ENCODE results near the gene DAPK3.
"Not testable (repeated sequence)": the region's sequence is repeated elsewhere in the genome, so short reads cannot be mapped to it uniquely, and the experiment has no call there.

DAPK3 gene

DNA sequence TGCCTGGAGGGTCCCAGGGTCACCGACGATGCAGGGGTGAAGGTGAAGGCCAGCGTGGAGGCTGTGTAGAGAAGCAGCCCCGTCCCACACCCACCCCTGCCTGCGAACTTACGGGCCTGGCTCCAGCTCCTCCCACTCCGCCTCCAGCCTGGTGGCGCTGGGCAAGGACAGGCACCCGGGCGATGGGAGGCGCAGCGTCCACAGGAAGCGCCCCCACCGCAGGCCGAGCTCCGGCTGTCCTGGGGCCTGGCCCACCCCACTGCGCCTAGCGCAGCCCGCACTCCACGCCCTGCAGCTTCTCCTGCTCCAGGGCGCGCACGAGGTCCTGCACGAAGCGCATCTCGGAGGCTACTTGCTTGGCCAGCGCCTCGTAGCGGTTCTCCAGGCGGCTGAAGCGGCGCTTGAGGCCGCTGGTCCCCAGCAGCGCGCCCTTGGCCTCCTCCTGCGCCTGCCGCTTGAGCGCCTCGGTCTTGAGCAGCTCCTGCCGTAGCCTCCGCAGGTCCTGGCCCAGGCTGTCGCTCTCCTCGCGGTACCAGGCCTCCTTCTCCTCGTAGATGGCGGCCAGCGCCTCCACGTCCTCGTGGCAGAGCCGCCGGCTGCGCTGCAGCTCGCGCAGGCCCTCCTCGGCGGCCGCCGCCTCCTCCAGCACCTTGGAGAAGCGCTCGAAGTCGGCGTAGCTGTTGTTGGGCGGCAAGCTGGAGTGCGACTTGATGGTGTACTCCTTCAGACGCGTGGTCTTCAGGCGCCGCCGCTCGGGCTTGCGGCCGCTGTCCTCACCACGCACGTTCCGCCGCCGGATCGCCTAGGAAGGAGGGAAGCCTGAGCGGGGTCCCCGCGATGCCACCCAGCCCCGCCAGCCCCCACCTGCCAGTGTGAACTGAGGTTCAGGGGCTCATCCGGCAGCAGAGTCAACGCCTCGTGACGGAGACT is 11.8 kb downstream of the DAPK3 start:
- Histone ChIP-seq H3K9me3 (ENCODE audit: severe bottlenecking) (no peaks in the 10 kb centered on the region), H3K27ac (no peak overlapping the region), H3K4me3 (ENCODE audit: low read depth, low read length) (no peak overlapping the region), H3K27me3 (ENCODE audit: insufficient read depth, low read depth, severe bottlenecking) (no peaks in the 10 kb centered on the region), H3K36me3 (peaks cover 90% of the 10 kb centered on the region)
- TF ChIP-seq, protein P1, sequence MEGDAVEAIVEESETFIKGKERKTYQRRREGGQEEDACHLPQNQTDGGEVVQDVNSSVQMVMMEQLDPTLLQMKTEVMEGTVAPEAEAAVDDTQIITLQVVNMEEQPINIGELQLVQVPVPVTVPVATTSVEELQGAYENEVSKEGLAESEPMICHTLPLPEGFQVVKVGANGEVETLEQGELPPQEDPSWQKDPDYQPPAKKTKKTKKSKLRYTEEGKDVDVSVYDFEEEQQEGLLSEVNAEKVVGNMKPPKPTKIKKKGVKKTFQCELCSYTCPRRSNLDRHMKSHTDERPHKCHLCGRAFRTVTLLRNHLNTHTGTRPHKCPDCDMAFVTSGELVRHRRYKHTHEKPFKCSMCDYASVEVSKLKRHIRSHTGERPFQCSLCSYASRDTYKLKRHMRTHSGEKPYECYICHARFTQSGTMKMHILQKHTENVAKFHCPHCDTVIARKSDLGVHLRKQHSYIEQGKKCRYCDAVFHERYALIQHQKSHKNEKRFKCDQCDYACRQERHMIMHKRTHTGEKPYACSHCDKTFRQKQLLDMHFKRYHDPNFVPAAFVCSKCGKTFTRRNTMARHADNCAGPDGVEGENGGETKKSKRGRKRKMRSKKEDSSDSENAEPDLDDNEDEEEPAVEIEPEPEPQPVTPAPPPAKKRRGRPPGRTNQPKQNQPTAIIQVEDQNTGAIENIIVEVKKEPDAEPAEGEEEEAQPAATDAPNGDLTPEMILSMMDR (IDR thresholded peaks at IDR 0.05; ENCODE audit: low read depth, low read length) = no peak
- DNase-seq = no peak

GRCh38 chr19:3955688-3956087 is 15.2 kb downstream of the DAPK3 start:
- Histone ChIP-seq H3K27ac (no peak overlapping the region), H3K9me3 (ENCODE audit: severe bottlenecking) (no peaks in the 10 kb centered on the region), H3K4me3 (ENCODE audit: low read depth, low read length) (no peak overlapping the region), H3K36me3 (peaks cover 64% of the 10 kb centered on the region), H3K27me3 (ENCODE audit: insufficient read depth, low read depth, severe bottlenecking) (no peaks in the 10 kb centered on the region)
- DNase-seq = no peak
- TF ChIP-seq, protein P1 (IDR thresholded peaks at IDR 0.05; ENCODE audit: low read depth, low read length) = no peak

GRCh38 chr19:3955276-3955675 is 15.6 kb downstream of the DAPK3 start:
- H3K27ac ChIP-seq; H3K27me3 ChIP-seq (ENCODE audit: insufficient read depth, low read depth, severe bottlenecking); H3K9me3 ChIP-seq (ENCODE audit: severe bottlenecking); H3K4me3 ChIP-seq (ENCODE audit: low read depth, low read length); DNase-seq: not testable (repeated sequence)
- peaks cover 60% of the 10 kb centered on the region for H3K36me3 ChIP-seq

- no peak overlapping the region for H3K27ac ChIP-seq
Observed at GRCh38 chr19:3954107-3954506, 16.8 kb downstream of the DAPK3 start.

DNA sequence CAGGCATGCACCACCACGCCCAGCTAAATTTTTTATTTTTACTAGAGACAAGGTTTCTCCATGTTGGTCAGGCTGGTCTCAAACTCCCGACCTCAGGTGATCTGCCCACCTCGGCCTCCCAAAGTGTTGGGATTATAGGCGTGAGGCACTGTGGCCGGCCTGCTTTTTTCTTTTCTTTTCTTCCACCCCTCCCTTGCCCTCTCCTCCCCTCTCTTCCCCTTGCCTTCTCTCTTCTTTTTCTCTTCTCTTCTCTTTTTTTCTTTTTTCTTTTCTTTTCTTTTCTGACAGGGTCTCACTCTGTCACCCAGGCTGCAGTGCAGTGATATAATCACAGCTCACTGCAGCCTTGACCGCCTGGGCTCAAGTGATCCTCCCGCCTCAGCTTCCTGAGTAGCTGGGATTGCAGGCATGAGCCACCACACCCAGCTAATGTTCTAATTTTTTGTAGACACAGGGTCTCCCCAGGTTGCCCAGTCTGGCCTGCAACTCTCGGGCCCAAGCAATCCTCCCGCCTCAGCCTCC is 18.1 kb downstream of the DAPK3 start:
- DNase-seq; H3K4me3 ChIP-seq (ENCODE audit: low read depth, low read length); H3K9me3 ChIP-seq (ENCODE audit: severe bottlenecking); H3K27me3 ChIP-seq (ENCODE audit: insufficient read depth, low read depth, severe bottlenecking): not testable (repeated sequence)
- peak overlapping the region; percentile 7; the same call in 1 of the 2 replicates for H3K27ac ChIP-seq
- H3K36me3 ChIP-seq = peaks cover 36% of the 10 kb centered on the region

More at GRCh38 chr19:3954107-3954506, 16.8 kb downstream of the DAPK3 start:
- Histone ChIP-seq H3K36me3 (peaks cover 49% of the 10 kb centered on the region), H3K4me3 (ENCODE audit: low read depth, low read length) (no peak overlapping the region), H3K27me3 (ENCODE audit: insufficient read depth, low read depth, severe bottlenecking) (no peaks in the 10 kb centered on the region), H3K9me3 (ENCODE audit: severe bottlenecking) (no peaks in the 10 kb centered on the region)
- no peak for DNase-seq
- TF ChIP-seq, protein P1 (IDR thresholded peaks at IDR 0.05; ENCODE audit: low read depth, low read length) = no peak

DNA sequence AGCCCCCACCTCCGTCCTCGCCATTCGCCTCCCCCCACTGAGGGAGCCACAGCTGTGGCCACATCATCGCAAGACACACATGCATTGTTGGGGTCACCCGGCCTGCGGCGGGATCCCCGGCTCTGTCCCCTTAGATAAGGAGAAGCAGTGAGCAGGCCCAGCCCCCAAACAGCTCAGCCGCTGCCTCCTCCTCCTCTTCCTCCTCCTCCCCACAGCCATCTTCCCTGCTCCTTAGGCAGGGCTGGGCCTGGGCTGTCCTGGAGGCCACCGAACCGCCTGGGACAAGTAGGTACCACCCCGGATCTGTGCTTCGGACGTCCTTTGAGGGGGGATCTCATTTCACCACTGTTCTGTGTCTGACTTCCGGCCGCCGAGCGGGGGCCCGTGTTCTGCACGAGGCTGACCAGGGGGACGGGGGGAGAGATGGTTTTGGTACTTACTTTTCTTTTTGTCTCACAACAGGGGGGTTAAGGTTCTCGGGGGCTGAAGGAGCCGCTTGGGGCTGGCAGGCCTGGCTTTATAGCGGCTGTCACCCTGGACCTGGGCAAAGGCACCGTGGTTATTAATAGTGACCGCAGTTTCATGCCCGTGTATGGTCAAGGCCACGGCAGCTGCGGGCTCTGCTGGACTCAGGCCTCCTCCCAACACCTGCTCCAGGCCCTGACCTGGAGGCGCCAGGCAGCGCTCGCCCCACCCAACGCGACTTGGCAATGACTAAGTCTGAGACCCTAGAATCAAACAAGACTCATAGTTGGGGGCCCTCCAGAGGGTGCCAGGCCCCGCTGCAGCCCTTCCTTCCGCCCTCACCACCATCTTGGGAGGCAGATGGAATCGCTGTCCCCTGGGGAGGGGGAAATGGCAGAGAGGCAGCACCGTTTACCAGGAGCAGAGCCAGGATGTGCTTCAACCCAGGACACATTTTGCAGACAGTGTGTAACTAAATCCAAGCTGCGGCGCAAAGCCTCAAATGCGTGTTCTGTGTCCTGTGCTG is 19.7 kb downstream of the DAPK3 start:
- Histone ChIP-seq H3K36me3 (peaks cover 24% of the 10 kb centered on the region), H3K4me3 (ENCODE audit: low read depth, low read length) (peak overlapping the region; percentile 47), H3K27me3 (ENCODE audit: insufficient read depth, low read depth, severe bottlenecking) (no peaks in the 10 kb centered on the region), H3K9me3 (ENCODE audit: severe bottlenecking) (no peaks in the 10 kb centered on the region), H3K27ac (peak overlapping the region; percentile 92)
- TF ChIP-seq, protein P1 (IDR thresholded peaks at IDR 0.05; ENCODE audit: low read depth, low read length) = no peak
- peak; percentile 64 for DNase-seq

Measured in WERI-Rb-1 (cell line).